KG1 (cell line): Measurements from ENCODE around the gene PNRC1.
A peak's percentile ranks its signal among the peaks of the same experiment; 100 is the strongest.
"Not testable (repeated sequence)": the region's sequence is repeated elsewhere in the genome, so short reads cannot be mapped to it uniquely, and the experiment has no call there.

Source experiments
- DNase-seq: peaks from one replicate; lab custom pipeline; 2025; lab: John Stamatoyannopoulos, UW

Gene PNRC1

GRCh38 chr6:89059227-89059626, 21.3 kb upstream of the PNRC1 start:
- no peak for DNase-seq

- DNase-seq: no peak
Observed at GRCh38 chr6:89063881-89064280, 16.7 kb upstream of the PNRC1 start.

- DNase-seq: not testable (repeated sequence)
Observed at GRCh38 chr6:89064931-89065330, 15.6 kb upstream of the PNRC1 start.

GRCh38 chr6:89066121-89066520, 14.4 kb upstream of the PNRC1 start:
- not testable (repeated sequence) for DNase-seq

GRCh38 chr6:89066940-89067646, 13.5 kb upstream of the PNRC1 start:
- no peak for DNase-seq

- DNase-seq: no peak
Observed at GRCh38 chr6:89067796-89068195, 12.8 kb upstream of the PNRC1 start.

- no peak for DNase-seq
Observed at GRCh38 chr6:89068695-89069094, 11.9 kb upstream of the PNRC1 start.

GRCh38 chr6:89069536-89070163, 10.9 kb upstream of the PNRC1 start:
- no peak for DNase-seq

- DNase-seq: no peak
Observed at GRCh38 chr6:89071036-89071435, 9.5 kb upstream of the PNRC1 start.

GRCh38 chr6:89073014-89073620, 7.4 kb upstream of the PNRC1 start:
- DNase-seq: no peak

GRCh38 chr6:89073840-89074239, 6.7 kb upstream of the PNRC1 start:
- no peak for DNase-seq

GRCh38 chr6:89079511-89080234, 878 bp upstream of the PNRC1 start:
- DNase-seq: peak; percentile 77

- no peak for DNase-seq
Observed at GRCh38 chr6:89081129-89081422, 525 bp downstream of the PNRC1 start.

GRCh38 chr6:89081423-89082322, 1.1 kb downstream of the PNRC1 start:
- DNase-seq: peak; percentile 90

GRCh38 chr6:89082486-89082891, 1.9 kb downstream of the PNRC1 start:
- DNase-seq: no peak

- DNase-seq: no peak
Observed at GRCh38 chr6:89084542-89084941, 4.0 kb downstream of the PNRC1 start.

- DNase-seq: no peak
Observed at GRCh38 chr6:89084954-89085353, 4.4 kb downstream of the PNRC1 start.

GRCh38 chr6:89085409-89086205, 5.1 kb downstream of the PNRC1 start:
- no peak for DNase-seq

GRCh38 chr6:89087881-89088280, 7.3 kb downstream of the PNRC1 start:
- no peak for DNase-seq

- no peak for DNase-seq
Observed at GRCh38 chr6:89098461-89098860, 17.9 kb downstream of the PNRC1 start.

- DNase-seq: no peak
Observed at GRCh38 chr6:89100114-89100513, 19.6 kb downstream of the PNRC1 start.
